IMR-90 (cell line): ENCODE data around the gene PHF14. TPM values are rescaled to one million over a fixed set of nuclear protein-coding genes. Genes with fewer than 3 reads are reported as not detected.

Source experiments
- ATAC-seq: fragments of 200-7000 bp; cut with Tn5 transposase; 2 replicates; pipeline ENCODE4 v1.9.1; 2020; ENCODE audit warnings: low read depth, mild to moderate bottlenecking, moderate library complexity
- BruUV-seq: library from RNA; stranded (reverse); fragments of 400-500 nt; replicated peaks from 2 replicates; lab custom pipeline; 2021; lab: Mats Ljungman, UMichigan
- CTCF ChIA-PET: fragments of 300-600 bp; formaldehyde crosslinking; extraction: SDS; loops from one replicate; lab custom pipeline; 2021; ENCODE audit warnings: antibody characterized with exemption; lab: Yijun Ruan, JAX
- POLR2A ChIA-PET: fragments of 300-600 bp; sonication (Branson Sonifier 250); formaldehyde crosslinking; loops from one replicate; lab custom pipeline; 2022; ENCODE audit warnings: antibody characterized with exemption; ENCODE audit not compliant: unreplicated experiment; lab: Charles Lee
- DNase-seq: peaks from one replicate; pipeline ENCODE4 v3.0.0; 2013
- H2AFZ ChIP-seq: replicated peaks from 2 replicates; pipeline ENCODE3; 2013; ENCODE audit warnings: low read length, mild to moderate bottlenecking; ENCODE audit not compliant: poor library complexity
- H2AK5ac ChIP-seq: 2 replicates; pipeline ENCODE4 v1.6.1; 2013; ENCODE audit warnings: low read depth, low read length, inconsistent platforms
- H2AK9ac ChIP-seq: replicated peaks from 2 replicates; pipeline ENCODE3; 2013; ENCODE audit warnings: mild to moderate bottlenecking, low read depth, low read length, moderate library complexity; ENCODE audit not compliant: poor library complexity
- H2BK120ac ChIP-seq: 2 replicates; pipeline ENCODE4 v1.6.1; 2013; ENCODE audit warnings: low read depth, low read length, inconsistent platforms
- H2BK15ac ChIP-seq: 3 replicates; pipeline ENCODE4 v1.6.1; 2013; ENCODE audit warnings: low read depth, low read length, inconsistent platforms
- H2BK20ac ChIP-seq: 2 replicates; pipeline ENCODE4 v1.6.1; 2013; ENCODE audit warnings: low read depth, mild to moderate bottlenecking, inconsistent platforms, low read length, moderate library complexity
- H2BK5ac ChIP-seq: 2 replicates; pipeline ENCODE4 v1.6.1; 2013; ENCODE audit warnings: mild to moderate bottlenecking, low read depth, low read length, inconsistent platforms; ENCODE audit not compliant: poor library complexity, severe bottlenecking
- H3K14ac ChIP-seq: replicated peaks from 2 replicates; pipeline ENCODE4 v1.6.1; 2013; ENCODE audit warnings: low read depth, low read length, inconsistent platforms
- H3K18ac ChIP-seq: 2 replicates; pipeline ENCODE4 v1.6.1; 2013; ENCODE audit warnings: low read depth, low read length, control low read depth
- H3K23ac ChIP-seq: 2 replicates; pipeline ENCODE4 v1.6.1; 2013; ENCODE audit warnings: low read depth, low read length, inconsistent platforms
- H3K27ac ChIP-seq: 2 replicates; pipeline ENCODE4 v1.5.1; 2013; ENCODE audit warnings: mild to moderate bottlenecking, control low read depth, low read length; ENCODE audit not compliant: insufficient read depth
- H3K27me3 ChIP-seq: 2 replicates; pipeline ENCODE4 v1.6.1; 2013; ENCODE audit warnings: low read length; ENCODE audit not compliant: control insufficient read depth, insufficient read depth
- H3K36me3 ChIP-seq: 2 replicates; pipeline ENCODE4 v1.6.1; 2013; ENCODE audit warnings: low read length, mixed read lengths; ENCODE audit not compliant: control insufficient read depth, insufficient read depth
- H3K4ac ChIP-seq: 2 replicates; pipeline ENCODE4 v1.6.1; 2013; ENCODE audit warnings: low read depth, low read length, inconsistent platforms
- H3K4me1 ChIP-seq: 2 replicates; pipeline ENCODE4 v1.6.1; 2013; ENCODE audit warnings: low read length, mixed read lengths; ENCODE audit not compliant: control insufficient read depth, insufficient read depth
- H3K4me2 ChIP-seq: 2 replicates; pipeline ENCODE4 v1.6.1; 2013; ENCODE audit warnings: low read depth, mild to moderate bottlenecking, control low read depth, low read length, moderate library complexity
- H3K4me3 ChIP-seq: 2 replicates; pipeline ENCODE4 v1.5.1; 2013; ENCODE audit warnings: low read depth, mild to moderate bottlenecking, control low read depth, low read length, moderate library complexity; ENCODE audit not compliant: insufficient read depth
- H3K56ac ChIP-seq: 2 replicates; pipeline ENCODE4 v1.6.1; 2013; ENCODE audit warnings: low read length, inconsistent platforms; ENCODE audit not compliant: insufficient read depth; ENCODE audit errors: extremely low read depth
- H3K79me1 ChIP-seq, 2 experiments: 2 replicates each; pipeline ENCODE4 v1.6.1; 2013; ENCODE audit warnings: low read length in 2 of 2, inconsistent platforms in 1 of 2, low read depth in 1 of 2
- H3K9ac ChIP-seq: 2 replicates; pipeline ENCODE4 v1.6.1; 2013; ENCODE audit warnings: low read depth, low read length, control low read depth
- H3K9me1 ChIP-seq: 2 replicates; pipeline ENCODE4 v1.6.1; 2013; ENCODE audit warnings: low read length, inconsistent platforms; ENCODE audit not compliant: insufficient read depth
- H3K9me3 ChIP-seq: 2 replicates; pipeline ENCODE4 v1.6.1; 2013; ENCODE audit warnings: low read length; ENCODE audit not compliant: control insufficient read depth, insufficient read depth
- H4K20me1 ChIP-seq: 2 replicates; pipeline ENCODE4 v1.6.1; 2013; ENCODE audit warnings: low read length, inconsistent platforms; ENCODE audit not compliant: insufficient read depth
- H4K5ac ChIP-seq: 2 replicates; pipeline ENCODE4 v1.6.1; 2013; ENCODE audit warnings: mild to moderate bottlenecking, low read depth, low read length, control low read depth
- H4K8ac ChIP-seq, 2 experiments: 2 replicates each; pipeline ENCODE4 v1.6.1; 2013; ENCODE audit warnings: low read depth in 2 of 2, low read length in 2 of 2, control low read depth in 1 of 2, inconsistent platforms in 1 of 2
- H4K91ac ChIP-seq: 2 replicates; pipeline ENCODE4 v1.6.1; 2013; ENCODE audit warnings: low read depth, low read length, inconsistent platforms; ENCODE audit not compliant: insufficient read depth
- BHLHE40 ChIP-seq: fragments of 150-350 bp; IDR thresholded peaks from 2 replicates; pipeline ENCODE4 v1.6.1; 2016; ENCODE audit warnings: mild to moderate bottlenecking, low read depth, low read length
- CEBPB ChIP-seq: IDR thresholded peaks from 2 replicates; pipeline ENCODE4 v1.6.1; 2012; ENCODE audit warnings: low read depth, low read length, improper control_type of control experiment
- CHD1 ChIP-seq: IDR thresholded peaks from 2 replicates; pipeline ENCODE4 v1.6.1; 2012; ENCODE audit warnings: low read depth, low read length, improper control_type of control experiment
- FOS ChIP-seq: fragments of 150-350 bp; IDR thresholded peaks from 2 replicates; pipeline ENCODE4 v1.6.1; 2016; ENCODE audit warnings: low read depth, low read length
- MAFK ChIP-seq: IDR thresholded peaks from 2 replicates; pipeline ENCODE4 v1.6.1; 2012; ENCODE audit warnings: low read depth, low read length, improper control_type of control experiment
- MAZ ChIP-seq: IDR thresholded peaks from 2 replicates; pipeline ENCODE4 v1.6.1; 2012; ENCODE audit warnings: low read depth, mild to moderate bottlenecking, low read length, improper control_type of control experiment, moderate library complexity, borderline replicate concordance
- MXI1 ChIP-seq: IDR thresholded peaks from 2 replicates; pipeline ENCODE4 v1.6.1; 2012; ENCODE audit warnings: low read depth, mild to moderate bottlenecking, low read length, moderate library complexity, borderline replicate concordance
- NFE2L2 ChIP-seq: fragments of 150-350 bp; IDR thresholded peaks from 2 replicates; pipeline ENCODE4 v1.6.1; 2016; ENCODE audit warnings: low read depth, mild to moderate bottlenecking, low read length
- POLR2A ChIP-seq: IDR thresholded peaks from 2 replicates; pipeline ENCODE4 v1.6.1; 2012; ENCODE audit warnings: mild to moderate bottlenecking, low read depth, low read length
- RAD21 ChIP-seq: IDR thresholded peaks from 2 replicates; pipeline ENCODE4 v1.6.1; 2012; ENCODE audit warnings: low read length, improper control_type of control experiment
- RCOR1 ChIP-seq: IDR thresholded peaks from 2 replicates; pipeline ENCODE4 v1.6.1; 2012; ENCODE audit warnings: mild to moderate bottlenecking, low read length, improper control_type of control experiment; ENCODE audit not compliant: insufficient replicate concordance
- RFX5 ChIP-seq: IDR thresholded peaks from 2 replicates; pipeline ENCODE4 v1.8.0; 2012; ENCODE audit warnings: low read depth, mild to moderate bottlenecking, low read length, moderate library complexity
- SMC3 ChIP-seq: fragments of 150-350 bp; IDR thresholded peaks from 2 replicates; pipeline ENCODE4 v1.6.1; 2016; ENCODE audit warnings: low read depth, mild to moderate bottlenecking, antibody characterized with exemption, low read length, moderate library complexity
- WGBS, 2 experiments: methylation state at CpG; one replicate each; pipeline versions ENCODE4 v1.1.5 to v1.1.7; 2013; ENCODE audit warnings: missing lambda C conversion rate in 2 of 2; ENCODE audit not compliant: insufficient read length in 1 of 2; ENCODE audit errors: extremely low coverage in 2 of 2; 5-methylcytosine and 5-hydroxymethylcytosine counted together
- dilution Hi-C: fragments of 300-500 bp; cut with HindIII; formaldehyde crosslinking; loops from one replicate; pipeline ENCODE4 v1.14.3; 2018; ENCODE audit warnings: low sequenced_read_pairs; ENCODE audit not compliant: unreplicated experiment
- in situ Hi-C: fragments of 300-500 bp; cut with MboI; formaldehyde crosslinking; loops from 3 replicates; pipeline ENCODE4 v1.14.3; 2019; ENCODE audit warnings: low sequenced_read_pairs, inconsistent platforms, mixed read lengths
- intact Hi-C: fragments of 100-400 bp; cut with micrococcal nuclease; formaldehyde crosslinking; loops from 2 replicates; pipeline ENCODE4 v1.10.0; 2022
- polyA plus RNA-seq, 3 experiments: library from polyadenylated mRNA; depleted of rRNA; stranded (reverse); fragments of >200 nt; gene quantifications; 2 replicates each; pipeline ENCODE4 v1.2.3, GENCODE V29; 2012; ENCODE audit warnings: low replicate concordance in 1 of 3
- total RNA-seq: library from RNA; depleted of rRNA; stranded (reverse); fragments of >200 nt; gene quantifications from 2 replicates; pipeline ENCODE4 v1.2.3, GENCODE V29; 2012
- TF ChIP-seq, protein P1 (sequence below): conservative IDR thresholded peaks from 2 replicates; pipeline ENCODE4 v1.5.1; 2012; ENCODE audit warnings: mild to moderate bottlenecking, low read depth, low read length, improper control_type of control experiment
- TF ChIP-seq, protein P2 (sequence below): fragments of 150-350 bp; IDR thresholded peaks from 2 replicates; pipeline ENCODE4 v1.6.1; 2017; ENCODE audit warnings: mild to moderate bottlenecking, antibody characterized with exemption, low read length, low read depth
- TF ChIP-seq, protein P3 (sequence below): fragments of 150-350 bp; IDR thresholded peaks from 2 replicates; pipeline ENCODE4 v1.6.1; 2016; ENCODE audit warnings: low read depth, mild to moderate bottlenecking, low read length, moderate library complexity, borderline replicate concordance

PHF14 gene
- total and polyA plus RNA-seq, 2 of the 4 experiments (the other 2 are of a cell fraction): 8.7 to 17.2 TPM

DNA sequence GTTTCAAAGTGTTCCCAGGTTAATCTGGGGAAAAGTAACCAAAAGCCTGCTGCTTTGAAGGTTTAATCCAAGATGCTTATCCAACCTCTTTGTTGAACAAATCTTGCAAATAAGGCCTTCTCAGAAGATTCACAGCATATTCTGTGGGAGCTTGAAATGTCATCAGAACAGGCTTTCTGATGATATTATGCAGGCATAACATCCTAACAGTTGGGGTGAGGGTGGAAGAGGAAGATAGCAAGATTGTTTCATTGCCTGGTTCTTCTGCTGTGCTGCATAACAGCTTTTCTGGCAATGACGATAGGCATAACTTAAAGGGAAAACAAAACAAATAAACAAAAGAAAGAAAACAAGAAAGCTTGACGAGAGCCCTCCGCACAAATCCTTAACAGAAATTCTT is 217.4 kb downstream of the PHF14 start:
- Histone ChIP-seq H2BK120ac (no peak overlapping the region), H3K4me2 (no peak overlapping the region), H2AK5ac (no peak overlapping the region), H3K36me3 (no peaks in the 10 kb centered on the region), H4K20me1 (no peaks in the 10 kb centered on the region), H2BK15ac (no peak overlapping the region), H3K4me1 (peaks cover 4% of the 10 kb centered on the region; the same call in 1 of the 2 replicates), H3K4ac (no peak overlapping the region), H3K56ac (no peak overlapping the region), H3K9me3 (no peaks in the 10 kb centered on the region), H4K91ac (no peak overlapping the region), H3K79me1 (no peaks in the 10 kb centered on the region), H3K27ac (no peak overlapping the region), H3K9ac (no peak overlapping the region), H3K14ac (no peak overlapping the region), H2BK5ac (no peak overlapping the region), H3K18ac (no peak overlapping the region), H2AK9ac (no peak overlapping the region), H4K5ac (no peak overlapping the region), H3K4me3 (no peak overlapping the region), H3K27me3 (peaks cover 1% of the 10 kb centered on the region; the same call in 1 of the 2 replicates), H3K23ac (no peak overlapping the region), H3K9me1 (no peaks in the 10 kb centered on the region), H2BK20ac (no peak overlapping the region), H2AFZ (no peak overlapping the region), H4K8ac (no peak overlapping the region)
- BruUV-seq: no TSS peak
- no peak for ATAC-seq
- no peak for TF ChIP-seq RAD21
- TF ChIP-seq, protein P1, sequence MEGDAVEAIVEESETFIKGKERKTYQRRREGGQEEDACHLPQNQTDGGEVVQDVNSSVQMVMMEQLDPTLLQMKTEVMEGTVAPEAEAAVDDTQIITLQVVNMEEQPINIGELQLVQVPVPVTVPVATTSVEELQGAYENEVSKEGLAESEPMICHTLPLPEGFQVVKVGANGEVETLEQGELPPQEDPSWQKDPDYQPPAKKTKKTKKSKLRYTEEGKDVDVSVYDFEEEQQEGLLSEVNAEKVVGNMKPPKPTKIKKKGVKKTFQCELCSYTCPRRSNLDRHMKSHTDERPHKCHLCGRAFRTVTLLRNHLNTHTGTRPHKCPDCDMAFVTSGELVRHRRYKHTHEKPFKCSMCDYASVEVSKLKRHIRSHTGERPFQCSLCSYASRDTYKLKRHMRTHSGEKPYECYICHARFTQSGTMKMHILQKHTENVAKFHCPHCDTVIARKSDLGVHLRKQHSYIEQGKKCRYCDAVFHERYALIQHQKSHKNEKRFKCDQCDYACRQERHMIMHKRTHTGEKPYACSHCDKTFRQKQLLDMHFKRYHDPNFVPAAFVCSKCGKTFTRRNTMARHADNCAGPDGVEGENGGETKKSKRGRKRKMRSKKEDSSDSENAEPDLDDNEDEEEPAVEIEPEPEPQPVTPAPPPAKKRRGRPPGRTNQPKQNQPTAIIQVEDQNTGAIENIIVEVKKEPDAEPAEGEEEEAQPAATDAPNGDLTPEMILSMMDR: no peak
- TF ChIP-seq CEBPB: no peak
- TF ChIP-seq NFE2L2: no peak
- TF ChIP-seq MXI1: no peak
- TF ChIP-seq RCOR1: no peak
- TF ChIP-seq SMC3: no peak
- no peak for TF ChIP-seq FOS
- TF ChIP-seq, protein P2, sequence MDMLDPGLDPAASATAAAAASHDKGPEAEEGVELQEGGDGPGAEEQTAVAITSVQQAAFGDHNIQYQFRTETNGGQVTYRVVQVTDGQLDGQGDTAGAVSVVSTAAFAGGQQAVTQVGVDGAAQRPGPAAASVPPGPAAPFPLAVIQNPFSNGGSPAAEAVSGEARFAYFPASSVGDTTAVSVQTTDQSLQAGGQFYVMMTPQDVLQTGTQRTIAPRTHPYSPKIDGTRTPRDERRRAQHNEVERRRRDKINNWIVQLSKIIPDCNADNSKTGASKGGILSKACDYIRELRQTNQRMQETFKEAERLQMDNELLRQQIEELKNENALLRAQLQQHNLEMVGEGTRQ: no peak
- TF ChIP-seq MAZ: no peak
- no peak for TF ChIP-seq POLR2A
- TF ChIP-seq, protein P3, sequence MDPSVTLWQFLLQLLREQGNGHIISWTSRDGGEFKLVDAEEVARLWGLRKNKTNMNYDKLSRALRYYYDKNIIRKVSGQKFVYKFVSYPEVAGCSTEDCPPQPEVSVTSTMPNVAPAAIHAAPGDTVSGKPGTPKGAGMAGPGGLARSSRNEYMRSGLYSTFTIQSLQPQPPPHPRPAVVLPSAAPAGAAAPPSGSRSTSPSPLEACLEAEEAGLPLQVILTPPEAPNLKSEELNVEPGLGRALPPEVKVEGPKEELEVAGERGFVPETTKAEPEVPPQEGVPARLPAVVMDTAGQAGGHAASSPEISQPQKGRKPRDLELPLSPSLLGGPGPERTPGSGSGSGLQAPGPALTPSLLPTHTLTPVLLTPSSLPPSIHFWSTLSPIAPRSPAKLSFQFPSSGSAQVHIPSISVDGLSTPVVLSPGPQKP: no peak
- no peak for TF ChIP-seq CHD1
- TF ChIP-seq RFX5: no peak
- TF ChIP-seq BHLHE40: no peak
- no peak for TF ChIP-seq MAFK
- ChIA-PET CTCF (no interaction called here), POLR2A (no interaction called here)
- DNase-seq: no peak
- dilution Hi-C loops: no loop called here
- WGBS, 2 experiments: no CpG with 5 or more reads among the region's 3 CpGs
- in situ Hi-C loops: no loop called here
- intact Hi-C loops: no loop called here
